ENCODE data around the gene PSME1. TPM values are rescaled to one million over a fixed set of nuclear protein-coding genes. Genes with fewer than 3 reads are reported as not detected.

PSME1 gene
- total RNA-seq, 1 experiment from 2014 or later: 105 TPM

DNA sequence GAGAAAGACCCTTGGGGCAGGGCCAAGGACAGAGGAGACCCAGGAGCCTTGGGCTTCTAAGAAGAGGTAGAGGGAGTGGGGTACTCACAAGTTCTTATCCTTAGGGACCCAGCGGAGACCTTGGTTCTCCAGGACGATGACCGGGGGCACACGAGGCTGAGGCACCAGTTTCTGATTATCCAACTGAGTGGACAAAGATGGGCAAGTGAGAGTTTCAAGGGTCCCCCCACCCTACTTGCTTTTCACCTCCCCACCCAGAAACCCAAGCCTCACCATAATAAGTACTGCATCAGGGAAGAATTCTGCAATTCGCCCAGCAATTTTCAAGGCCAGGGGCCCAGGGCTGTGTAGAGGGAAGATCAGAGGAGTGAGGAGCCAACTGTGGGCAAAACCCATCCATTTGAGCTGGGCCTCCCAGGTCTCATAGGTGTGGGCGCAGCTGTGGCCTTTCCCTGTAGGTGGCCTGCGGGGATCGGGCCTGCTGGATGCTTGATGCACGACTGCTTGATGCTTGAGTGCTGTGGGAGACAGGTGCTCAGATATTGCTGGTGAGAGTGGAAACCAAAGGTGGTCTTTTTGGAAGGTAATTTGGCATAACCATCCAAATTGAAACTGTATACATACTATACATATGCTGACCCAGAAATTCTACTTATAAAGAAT lies 3.4 kb downstream of the PSME1 start:
- in situ Hi-C loops (cut with HindIII; ENCODE audit: low pct_unique_long_range_greater_than_20kb, low sequenced_read_pairs): no loop called here
- no peak for DNase-seq (ENCODE audit: low read depth, low spot score)

DNA sequence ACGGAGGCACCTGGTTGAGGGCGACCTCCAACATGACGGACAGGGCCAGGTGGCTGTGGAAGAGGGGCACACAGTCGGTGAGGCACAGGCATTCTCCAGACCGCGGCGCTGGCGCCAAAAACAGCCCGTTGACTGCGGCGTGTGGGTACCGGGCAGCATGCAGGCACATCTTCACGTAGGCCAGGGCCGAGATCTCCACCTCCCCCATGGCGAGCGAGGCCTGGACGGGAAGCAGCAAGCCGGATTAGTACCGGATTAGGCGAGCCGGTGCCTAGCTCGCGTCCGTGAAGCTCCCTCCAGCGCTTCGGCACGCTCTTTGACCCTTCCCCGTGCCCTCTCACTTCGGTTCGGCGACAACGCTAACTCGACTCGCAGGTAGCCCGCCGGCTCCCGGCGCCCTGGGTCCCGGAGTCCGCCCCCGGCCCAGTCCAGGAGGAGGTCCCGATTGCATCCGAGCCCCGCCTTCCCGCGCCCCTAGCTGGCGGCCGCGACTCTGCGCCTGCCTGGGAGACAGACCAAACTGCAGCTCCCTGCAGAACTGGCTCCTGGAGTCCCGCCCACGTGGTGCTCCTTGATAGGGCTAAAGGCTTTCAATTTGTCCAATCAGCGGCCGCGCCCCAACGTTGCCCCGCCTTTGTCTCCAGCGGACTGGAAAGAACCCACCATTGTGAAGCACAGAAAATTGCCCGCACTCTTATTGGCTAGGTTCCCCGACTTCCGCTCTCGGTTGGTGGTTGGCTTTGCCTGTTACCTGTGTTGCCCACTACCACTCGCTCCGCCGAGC lies 5.3 kb downstream of the PSME1 start, which contains the start of gene EMC9:
EMC9 (minus strand) TSS at position 495 of the 784 bp plus-strand sequence; CDS start at position 208, 287 bp downstream.
- in situ Hi-C loops (cut with HindIII; ENCODE audit: low pct_unique_long_range_greater_than_20kb, low sequenced_read_pairs): no loop called here
- peak; percentile 99 for DNase-seq (ENCODE audit: low read depth, low spot score)

DNA sequence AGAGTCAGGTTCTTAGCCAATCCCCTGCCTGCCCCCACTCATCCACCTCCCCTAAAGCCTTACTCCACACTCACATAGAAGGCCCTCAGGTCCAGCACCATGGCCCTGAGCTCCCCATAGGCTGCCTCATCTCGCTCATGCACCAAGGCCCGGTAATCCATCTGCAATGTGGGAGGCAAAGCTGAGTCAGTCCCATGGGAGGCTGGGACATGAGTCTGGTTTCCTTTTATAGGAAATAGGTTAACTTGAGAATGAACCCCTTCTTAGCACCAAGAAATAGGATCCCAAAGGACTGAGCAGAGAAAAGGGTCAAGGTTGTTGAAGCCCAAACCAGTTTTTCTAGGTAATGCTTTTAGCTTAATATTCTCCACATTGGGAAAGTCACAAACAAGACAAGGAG lies 7.5 kb downstream of the PSME1 start:
- in situ Hi-C loops (cut with HindIII; ENCODE audit: low pct_unique_long_range_greater_than_20kb, low sequenced_read_pairs): no loop called here
- no peak for DNase-seq (ENCODE audit: low read depth, low spot score)

DNA sequence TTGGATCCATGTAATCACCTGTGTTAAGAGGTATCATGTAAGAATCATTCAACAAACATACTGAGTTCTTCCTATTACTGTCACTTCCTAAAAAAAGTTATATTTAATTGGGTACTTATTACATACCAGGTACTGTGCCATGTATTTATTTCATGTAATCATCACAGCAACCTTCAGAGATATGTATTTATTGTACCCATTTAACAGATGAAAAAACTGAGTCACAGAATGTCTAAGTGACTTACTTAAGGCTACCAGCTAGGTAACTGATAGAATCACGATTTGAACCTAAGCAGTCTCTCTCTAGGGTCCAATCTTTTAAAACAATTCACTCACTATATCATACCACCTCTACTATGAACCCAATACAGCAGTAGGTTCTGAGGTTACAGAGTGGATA lies 8.5 kb downstream of the PSME1 start:
- no peak for DNase-seq (ENCODE audit: low read depth, low spot score)
- in situ Hi-C loops (cut with HindIII; ENCODE audit: low pct_unique_long_range_greater_than_20kb, low sequenced_read_pairs): no loop called here

DNA sequence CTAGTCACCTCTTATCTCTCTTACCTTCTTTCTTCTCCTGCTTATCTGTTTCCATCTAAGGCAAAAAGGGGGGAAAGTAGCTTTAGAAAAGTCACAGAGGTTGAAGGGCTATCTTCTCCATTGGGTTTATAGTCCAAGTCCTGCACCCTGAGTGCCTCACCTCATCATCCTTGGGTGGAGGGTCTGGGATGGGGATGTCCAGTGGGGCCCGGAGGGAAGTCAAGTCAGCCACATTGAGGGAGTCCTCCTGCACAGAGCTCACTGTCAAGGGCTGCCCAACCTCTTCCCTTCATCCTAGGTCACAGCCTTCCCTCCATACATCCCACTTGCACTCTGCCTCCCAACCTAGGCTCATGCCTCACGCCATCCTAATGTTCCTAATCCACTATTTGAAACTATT lies 9.2 kb downstream of the PSME1 start:
- in situ Hi-C loops (cut with HindIII; ENCODE audit: low pct_unique_long_range_greater_than_20kb, low sequenced_read_pairs): no loop called here

DNA sequence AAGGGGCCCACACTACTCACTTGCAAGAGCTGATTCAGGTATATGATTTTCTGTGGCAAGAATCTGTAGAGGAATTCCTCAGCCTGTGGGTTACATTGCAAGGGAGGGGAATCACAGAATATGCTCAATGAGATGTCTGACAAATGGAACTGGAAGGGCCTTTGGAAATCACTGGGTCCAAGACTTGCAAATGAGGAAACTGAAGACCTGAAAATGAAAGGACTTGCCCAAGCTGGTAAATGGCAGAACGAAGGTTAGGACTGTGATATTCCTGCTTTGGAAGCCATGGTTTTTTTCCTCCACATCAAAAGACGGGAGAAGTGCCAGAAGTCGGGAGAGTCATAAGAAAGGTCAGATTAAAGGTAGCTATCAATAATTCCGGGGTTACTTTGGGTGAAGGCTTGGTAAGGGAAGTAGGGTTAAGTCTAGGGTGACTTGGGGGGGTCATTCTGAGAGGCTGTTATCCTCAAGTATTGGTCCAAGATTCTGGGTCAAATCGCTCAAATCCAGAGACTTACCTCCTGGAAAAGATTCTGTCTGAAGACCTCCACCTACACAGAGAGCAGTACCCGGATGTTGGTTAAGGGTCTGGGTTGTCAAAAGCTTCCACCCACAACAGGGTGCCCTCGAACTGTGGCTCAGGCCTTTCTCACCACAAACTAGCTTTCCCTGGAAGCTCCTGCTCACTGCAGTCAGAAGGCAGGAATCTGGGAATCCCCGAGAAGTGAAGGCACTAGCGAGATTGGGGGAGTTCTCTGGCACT lies 9.9 kb downstream of the PSME1 start:
- in situ Hi-C loops (cut with HindIII; ENCODE audit: low pct_unique_long_range_greater_than_20kb, low sequenced_read_pairs): no loop called here
- DNase-seq (ENCODE audit: low read depth, low spot score): no peak

More for the DNA sequence above, 9.2 kb downstream of the PSME1 start:
- no peak for DNase-seq (ENCODE audit: low read depth, low spot score)

DNA sequence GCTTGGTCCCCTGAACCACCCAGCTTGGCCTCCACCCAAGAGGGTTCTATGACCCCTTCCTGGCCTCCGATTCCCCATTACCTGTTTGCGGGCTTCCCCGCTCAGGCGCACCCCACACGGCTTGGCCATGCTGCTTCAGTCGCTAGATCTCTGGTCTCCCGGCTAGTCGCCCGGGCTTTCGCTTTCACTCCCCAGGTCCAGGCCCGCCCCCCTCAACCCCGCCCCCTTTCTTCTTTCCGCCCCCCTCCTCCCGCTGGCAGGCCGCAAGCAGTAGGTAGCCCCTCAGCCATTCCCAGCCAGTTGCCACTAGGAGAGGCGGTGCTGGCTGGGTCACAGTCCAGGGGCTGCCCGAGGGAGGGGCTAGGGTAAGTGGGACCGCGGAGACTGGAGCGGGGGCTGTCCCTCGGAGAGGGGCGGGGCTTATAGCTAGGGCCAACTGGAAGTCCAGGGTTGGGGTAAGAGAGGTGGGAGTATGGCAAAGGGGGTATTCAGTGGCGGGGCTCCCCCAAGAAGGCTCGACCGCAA lies 10.5 kb downstream of the PSME1 start, which contains the start of gene PSME2:
PSME2 (minus strand) TSS at position 158 of the 525 bp plus-strand sequence; CDS start at position 129, 29 bp downstream.
- DNase-seq (ENCODE audit: low read depth, low spot score): peak; percentile 97
- in situ Hi-C loops (cut with HindIII; ENCODE audit: low pct_unique_long_range_greater_than_20kb, low sequenced_read_pairs): no loop called here

DNA sequence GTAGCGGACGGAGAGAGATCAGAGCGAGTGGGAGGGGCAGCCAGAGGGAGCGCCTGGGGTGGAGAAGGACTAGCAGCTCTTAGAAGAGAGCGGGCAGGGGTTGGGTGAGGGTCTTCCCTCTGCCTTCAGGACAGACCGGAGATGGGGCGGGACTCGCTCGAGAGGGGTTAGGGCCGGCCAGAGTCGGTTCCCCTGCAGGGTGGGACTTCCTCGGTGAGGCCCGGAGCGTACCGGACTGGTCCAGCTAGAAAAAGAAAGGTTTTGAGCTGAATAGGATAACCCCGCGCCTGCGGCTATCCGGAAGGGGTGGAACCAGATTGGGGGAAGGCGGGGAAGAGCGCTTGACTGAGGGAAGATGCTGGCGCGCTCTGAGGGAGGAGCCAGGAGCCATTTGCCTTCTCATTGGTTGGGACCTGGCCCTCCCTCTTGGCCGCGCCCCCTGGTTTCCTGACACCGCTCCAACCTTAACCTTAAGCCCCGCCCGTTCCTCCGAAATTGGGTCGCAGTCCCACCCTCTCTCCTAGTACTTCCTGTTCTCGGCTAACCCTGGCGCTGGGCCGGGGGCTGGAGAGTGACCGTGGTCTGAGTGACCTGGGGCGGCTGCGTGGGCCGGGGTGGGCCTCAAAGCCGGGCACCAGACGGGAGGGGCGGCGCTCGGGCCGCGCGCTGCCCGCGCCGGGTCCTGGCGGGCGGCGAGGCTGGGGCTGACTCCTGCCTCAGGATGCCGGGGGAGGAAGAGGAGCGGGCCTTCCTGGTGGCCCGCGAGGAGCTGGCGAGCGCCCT lies 11.2 kb downstream of the PSME1 start, which contains the start of gene RNF31:
RNF31 (plus strand) TSS at position 521 of the 783 bp plus-strand sequence; CDS start at position 722, 201 bp downstream.
- peak; percentile 97 for DNase-seq (ENCODE audit: low read depth, low spot score)
- in situ Hi-C loops (cut with HindIII; ENCODE audit: low pct_unique_long_range_greater_than_20kb, low sequenced_read_pairs): no loop called here

DNA sequence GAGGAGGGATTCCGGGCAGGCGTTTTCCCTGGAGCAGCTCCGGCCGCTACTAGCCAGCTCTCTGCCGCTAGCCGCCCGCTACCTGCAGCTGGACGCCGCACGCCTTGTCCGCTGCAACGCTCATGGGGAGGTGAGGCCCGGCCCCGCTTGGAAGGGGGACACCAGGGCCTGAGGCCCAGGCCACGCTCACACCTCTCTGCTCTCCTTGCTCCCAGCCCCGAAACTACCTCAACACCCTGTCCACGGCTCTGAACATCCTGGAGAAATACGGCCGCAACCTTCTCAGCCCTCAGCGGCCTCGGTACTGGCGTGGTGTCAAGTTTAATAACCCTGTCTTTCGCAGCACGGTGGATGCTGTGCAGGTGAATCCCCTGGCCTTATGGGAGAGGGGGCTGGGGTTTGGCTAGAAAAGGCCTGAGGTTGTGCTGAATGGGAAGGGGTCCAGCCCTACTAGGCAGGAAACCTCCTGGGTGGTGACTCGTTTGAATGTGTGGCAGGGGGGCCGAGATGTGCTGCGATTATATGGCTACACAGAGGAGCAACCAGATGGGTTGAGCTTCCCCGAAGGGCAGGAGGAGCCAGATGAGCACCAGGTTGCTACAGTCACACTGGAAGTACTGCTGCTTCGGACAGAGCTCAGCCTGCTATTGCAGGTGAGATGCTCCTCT lies 11.9 kb downstream of the PSME1 start:
- no peak for DNase-seq (ENCODE audit: low read depth, low spot score)
- in situ Hi-C loops (cut with HindIII; ENCODE audit: low pct_unique_long_range_greater_than_20kb, low sequenced_read_pairs): no loop called here

DNA sequence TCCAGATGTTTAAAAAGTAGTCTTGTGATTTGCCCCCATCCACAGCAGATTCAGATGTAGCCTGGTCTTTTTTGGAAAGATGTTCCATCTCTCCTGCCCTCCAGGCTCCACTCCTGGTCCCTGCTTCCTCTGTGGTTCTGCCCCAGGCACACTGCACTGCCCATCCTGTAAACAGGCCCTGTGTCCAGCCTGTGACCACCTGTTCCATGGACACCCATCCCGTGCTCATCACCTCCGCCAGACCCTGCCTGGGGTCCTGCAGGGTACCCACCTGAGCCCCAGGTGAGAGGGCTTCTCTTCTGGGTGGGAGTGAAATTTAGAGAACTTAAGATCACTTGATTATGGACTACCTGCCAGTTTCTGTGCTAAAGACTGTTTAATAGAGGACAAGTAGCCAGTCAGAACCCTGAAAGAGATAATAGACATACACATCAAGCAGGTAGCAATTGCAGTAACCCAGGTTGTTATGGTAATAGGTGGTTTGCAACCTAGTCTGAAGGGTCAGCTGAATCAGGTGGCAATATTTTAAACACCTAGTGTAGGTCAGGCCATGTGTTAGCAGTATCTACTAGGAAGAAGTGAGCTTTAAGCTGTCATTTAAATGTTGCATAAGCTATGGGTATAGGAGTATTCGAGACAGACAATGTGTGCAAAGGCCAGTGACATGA lies 13.4 kb downstream of the PSME1 start:
- no peak for DNase-seq (ENCODE audit: low read depth, low spot score)
- in situ Hi-C loops (cut with HindIII; ENCODE audit: low pct_unique_long_range_greater_than_20kb, low sequenced_read_pairs): no loop called here

DNA sequence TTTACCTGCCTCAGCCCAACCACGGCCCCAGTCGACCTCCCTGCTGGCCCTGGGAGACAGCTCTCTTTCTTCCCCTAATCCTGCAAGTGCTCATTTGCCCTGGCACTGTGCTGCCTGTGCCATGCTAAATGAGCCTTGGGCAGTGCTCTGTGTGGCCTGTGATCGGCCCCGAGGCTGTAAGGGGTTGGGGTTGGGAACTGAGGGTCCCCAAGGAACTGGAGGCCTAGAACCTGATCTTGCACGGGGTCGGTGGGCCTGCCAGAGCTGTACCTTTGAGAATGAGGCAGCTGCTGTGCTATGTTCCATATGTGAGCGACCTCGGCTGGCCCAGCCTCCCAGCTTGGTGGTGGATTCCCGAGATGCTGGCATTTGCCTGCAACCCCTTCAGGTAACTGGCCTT lies 14.1 kb downstream of the PSME1 start:
- in situ Hi-C loops (cut with HindIII; ENCODE audit: low pct_unique_long_range_greater_than_20kb, low sequenced_read_pairs): no loop called here
- no peak for DNase-seq (ENCODE audit: low read depth, low spot score)

DNA sequence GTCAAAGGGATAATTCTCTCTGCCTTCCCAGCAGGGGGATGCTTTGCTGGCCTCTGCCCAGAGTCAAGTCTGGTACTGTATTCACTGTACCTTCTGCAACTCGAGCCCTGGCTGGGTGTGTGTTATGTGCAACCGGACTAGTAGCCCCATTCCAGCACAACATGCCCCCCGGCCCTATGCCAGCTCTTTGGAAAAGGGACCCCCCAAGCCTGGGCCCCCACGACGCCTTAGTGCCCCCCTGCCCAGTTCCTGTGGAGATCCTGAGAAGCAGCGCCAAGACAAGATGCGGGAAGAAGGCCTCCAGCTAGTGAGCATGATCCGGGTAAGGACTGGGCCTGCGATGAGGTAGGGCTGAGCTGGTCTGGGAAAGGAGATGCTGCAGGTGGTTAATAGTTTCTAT lies 14.6 kb downstream of the PSME1 start:
- in situ Hi-C loops (cut with HindIII; ENCODE audit: low pct_unique_long_range_greater_than_20kb, low sequenced_read_pairs): no loop called here
- DNase-seq (ENCODE audit: low read depth, low spot score): no peak

DNA sequence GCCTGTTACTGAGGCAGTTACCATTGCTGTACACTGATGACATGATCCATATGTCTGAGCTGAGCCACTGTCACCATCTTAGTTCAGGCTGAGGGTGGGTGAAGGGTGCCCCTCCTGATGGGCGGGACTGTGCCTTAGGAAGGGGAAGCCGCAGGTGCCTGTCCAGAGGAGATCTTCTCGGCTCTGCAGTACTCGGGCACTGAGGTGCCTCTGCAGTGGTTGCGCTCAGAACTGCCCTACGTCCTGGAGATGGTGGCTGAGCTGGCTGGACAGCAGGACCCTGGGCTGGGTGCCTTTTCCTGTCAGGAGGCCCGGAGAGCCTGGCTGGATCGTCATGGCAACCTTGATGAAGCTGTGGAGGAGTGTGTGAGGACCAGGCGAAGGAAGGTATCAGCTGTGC lies 15.0 kb downstream of the PSME1 start:
- in situ Hi-C loops (cut with HindIII; ENCODE audit: low pct_unique_long_range_greater_than_20kb, low sequenced_read_pairs): no loop called here
- DNase-seq (ENCODE audit: low read depth, low spot score): no peak

DNA sequence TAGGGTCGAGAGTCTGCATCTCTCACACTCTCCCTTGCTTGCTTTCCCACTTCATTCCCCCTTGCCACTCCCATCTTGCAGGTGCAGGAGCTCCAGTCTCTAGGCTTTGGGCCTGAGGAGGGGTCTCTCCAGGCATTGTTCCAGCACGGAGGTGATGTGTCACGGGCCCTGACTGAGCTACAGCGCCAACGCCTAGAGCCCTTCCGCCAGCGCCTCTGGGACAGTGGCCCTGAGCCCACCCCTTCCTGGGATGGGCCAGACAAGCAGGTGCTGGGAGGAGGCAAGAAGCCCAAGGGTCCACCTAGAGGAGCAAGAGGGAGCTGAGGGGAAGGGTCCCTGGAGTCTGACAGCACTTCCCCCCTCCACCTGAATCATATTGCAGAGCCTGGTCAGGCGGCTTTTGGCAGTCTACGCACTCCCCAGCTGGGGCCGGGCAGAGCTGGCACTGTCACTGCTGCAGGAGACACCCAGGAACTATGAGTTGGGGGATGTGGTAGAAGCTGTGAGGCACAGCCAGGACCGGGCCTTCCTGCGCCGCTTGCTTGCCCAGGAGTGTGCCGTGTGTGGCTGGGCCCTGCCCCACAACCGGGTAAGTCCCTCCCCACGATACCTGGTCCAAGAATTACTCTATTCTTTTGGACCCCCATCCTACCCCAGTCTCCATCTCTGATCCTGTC lies 15.5 kb downstream of the PSME1 start:
- in situ Hi-C loops (cut with HindIII; ENCODE audit: low pct_unique_long_range_greater_than_20kb, low sequenced_read_pairs): no loop called here
- DNase-seq (ENCODE audit: low read depth, low spot score): no peak

DNA sequence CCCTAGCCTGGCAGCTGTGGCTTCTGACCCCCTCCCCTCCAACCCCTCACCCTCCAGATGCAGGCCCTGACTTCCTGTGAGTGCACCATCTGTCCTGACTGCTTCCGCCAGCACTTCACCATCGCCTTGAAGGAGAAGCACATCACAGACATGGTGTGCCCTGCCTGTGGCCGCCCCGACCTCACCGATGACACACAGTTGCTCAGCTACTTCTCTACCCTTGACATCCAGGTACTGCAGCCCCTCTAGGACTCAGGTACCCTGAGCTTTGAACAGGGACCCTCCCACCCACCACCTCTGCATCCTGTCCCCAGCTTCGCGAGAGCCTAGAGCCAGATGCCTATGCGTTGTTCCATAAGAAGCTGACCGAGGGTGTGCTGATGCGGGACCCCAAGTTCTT lies 19.1 kb downstream of the PSME1 start:
- DNase-seq (ENCODE audit: low read depth, low spot score): no peak
- in situ Hi-C loops (cut with HindIII; ENCODE audit: low pct_unique_long_range_greater_than_20kb, low sequenced_read_pairs): no loop called here

DNA sequence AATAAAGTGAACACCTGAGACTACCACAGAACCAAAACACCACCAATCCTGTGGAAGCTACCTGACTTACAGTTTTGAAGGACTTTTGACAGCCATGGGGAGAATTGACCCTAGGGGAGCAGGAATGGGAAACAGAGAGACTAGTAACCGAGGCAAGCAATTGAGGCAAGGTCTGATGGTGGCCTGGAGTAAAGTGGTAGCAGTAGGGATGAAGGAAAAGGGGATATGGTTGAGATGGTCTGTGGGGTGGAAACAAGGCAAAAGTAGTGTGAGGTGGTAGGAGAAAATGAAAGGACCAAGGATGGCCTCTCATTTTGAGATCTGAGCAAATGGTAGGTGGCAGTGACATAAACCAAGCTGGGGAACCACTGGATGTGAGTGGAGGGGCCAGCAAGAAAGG lies 20.8 kb downstream of the PSME1 start:
- no peak for DNase-seq (ENCODE audit: low read depth, low spot score)
- in situ Hi-C loops (cut with HindIII; ENCODE audit: low pct_unique_long_range_greater_than_20kb, low sequenced_read_pairs): no loop called here
